H9 (cell line): ENCODE results near the gene LRRK2. TPM values are rescaled to one million over a fixed set of nuclear protein-coding genes. Genes with fewer than 3 reads are reported as not detected.
"Not testable (repeated sequence)": the region's sequence is repeated elsewhere in the genome, so short reads cannot be mapped to it uniquely, and the experiment has no call there.

Experiments
- DNase-seq: peaks from one replicate; pipeline ENCODE4 v3.0.0-alpha.2; 2017
- H2AFZ ChIP-seq: one replicate; pipeline ENCODE4 v1.6.1; 2013; ENCODE audit warnings: mild to moderate bottlenecking, low read length, control low read depth, moderate library complexity
- H2AK5ac ChIP-seq: 2 replicates; pipeline ENCODE4 v1.6.1; 2013; ENCODE audit warnings: low read length, control low read depth, mixed read lengths; ENCODE audit not compliant: insufficient read length
- H2BK120ac ChIP-seq: one replicate; pipeline ENCODE4 v1.6.1; 2013; ENCODE audit warnings: low read depth, mild to moderate bottlenecking, low read length, control low read depth, inconsistent platforms; ENCODE audit not compliant: poor library complexity, severe bottlenecking
- H2BK12ac ChIP-seq: 2 replicates; pipeline ENCODE4 v1.6.1; 2013; ENCODE audit warnings: low read length, control low read depth, mixed read lengths, low read depth; ENCODE audit not compliant: insufficient read length
- H2BK15ac ChIP-seq: 2 replicates; pipeline ENCODE4 v1.6.1; 2013; ENCODE audit warnings: low read depth, low read length, control low read depth
- H2BK20ac ChIP-seq: one replicate; pipeline ENCODE4 v1.6.1; 2013; ENCODE audit warnings: low read depth, mild to moderate bottlenecking, low read length, control low read depth, inconsistent platforms; ENCODE audit not compliant: poor library complexity, severe bottlenecking
- H2BK5ac ChIP-seq: 2 replicates; pipeline ENCODE4 v1.6.1; 2013; ENCODE audit warnings: low read length, control low read depth, mixed read lengths; ENCODE audit not compliant: insufficient read length
- H3K14ac ChIP-seq: 2 replicates; pipeline ENCODE4 v1.6.1; 2013; ENCODE audit warnings: low read length, control low read depth; ENCODE audit not compliant: insufficient read depth
- H3K18ac ChIP-seq: 2 replicates; pipeline ENCODE4 v1.6.1; 2013; ENCODE audit warnings: low read depth, mild to moderate bottlenecking, mixed read lengths, low read length, control low read depth; ENCODE audit not compliant: insufficient read length
- H3K23ac ChIP-seq: 2 replicates; pipeline ENCODE4 v1.6.1; 2013; ENCODE audit warnings: low read length, control low read depth, mixed read lengths, low read depth; ENCODE audit not compliant: insufficient read length
- H3K23me2 ChIP-seq: 2 replicates; pipeline ENCODE4 v1.6.1; 2013; ENCODE audit warnings: low read depth, mild to moderate bottlenecking, mixed read lengths, low read length, control low read depth; ENCODE audit not compliant: insufficient read length, poor library complexity, severe bottlenecking
- H3K27ac ChIP-seq: 2 replicates; pipeline ENCODE4 v1.5.1; 2013; ENCODE audit warnings: low read length, control low read depth, mixed read lengths, low read depth; ENCODE audit not compliant: insufficient read length
- H3K27me3 ChIP-seq: 2 replicates; pipeline ENCODE4 v1.6.1; 2013; ENCODE audit warnings: low read length, control low read depth, inconsistent platforms; ENCODE audit not compliant: insufficient read depth
- H3K4ac ChIP-seq: 2 replicates; pipeline ENCODE4 v1.6.1; 2013; ENCODE audit warnings: low read depth, mild to moderate bottlenecking, control low read depth, inconsistent platforms, low read length, moderate library complexity
- H3K4me1 ChIP-seq: 2 replicates; pipeline ENCODE4 v1.6.1; 2013; ENCODE audit warnings: low read length, control low read depth, inconsistent platforms; ENCODE audit not compliant: insufficient read depth
- H3K4me2 ChIP-seq: 2 replicates; pipeline ENCODE4 v1.6.1; 2013; ENCODE audit warnings: low read length, control low read depth, mixed read lengths; ENCODE audit not compliant: insufficient read length, insufficient read depth
- H3K56ac ChIP-seq: 2 replicates; pipeline ENCODE4 v1.6.1; 2013; ENCODE audit warnings: low read depth, mild to moderate bottlenecking, mixed read lengths, low read length, control low read depth; ENCODE audit not compliant: insufficient read length
- H3K79me1 ChIP-seq: 2 replicates; pipeline ENCODE4 v1.6.1; 2013; ENCODE audit warnings: low read depth, mild to moderate bottlenecking, moderate library complexity, low read length, control low read depth, inconsistent platforms; ENCODE audit not compliant: insufficient read depth, poor library complexity, severe bottlenecking
- H3K79me2 ChIP-seq: 2 replicates; pipeline ENCODE4 v1.6.1; 2013; ENCODE audit warnings: low read length, control low read depth, inconsistent platforms; ENCODE audit not compliant: insufficient read depth
- H3K9ac ChIP-seq: 2 replicates; pipeline ENCODE4 v1.6.1; 2013; ENCODE audit warnings: low read length, control low read depth, mixed read lengths; ENCODE audit not compliant: insufficient read length; ENCODE audit errors: extremely low read depth
- H3K9me3 ChIP-seq: one replicate; pipeline ENCODE4 v1.6.1; 2013; ENCODE audit warnings: low read depth, low read length, inconsistent platforms; ENCODE audit not compliant: control insufficient read depth
- H3T11ph ChIP-seq: one replicate; pipeline ENCODE4 v1.6.1; 2013; ENCODE audit warnings: mild to moderate bottlenecking, low read length, control low read depth, inconsistent platforms
- H4K20me1 ChIP-seq: one replicate; pipeline ENCODE4 v1.6.1; 2013; ENCODE audit not compliant: control insufficient read depth, insufficient read length, insufficient read depth
- H4K5ac ChIP-seq: 2 replicates; pipeline ENCODE4 v1.6.1; 2013; ENCODE audit warnings: low read depth, mild to moderate bottlenecking, mixed read lengths, low read length, control low read depth; ENCODE audit not compliant: insufficient read length
- H4K8ac ChIP-seq: replicated peaks from 2 replicates; pipeline ENCODE4 v1.6.1; 2013; ENCODE audit warnings: low read length, control low read depth, mixed read lengths, low read depth; ENCODE audit not compliant: insufficient read length
- H4K91ac ChIP-seq: 2 replicates; pipeline ENCODE4 v1.6.1; 2013; ENCODE audit warnings: low read depth, mild to moderate bottlenecking, moderate library complexity, mixed read lengths, low read length, control low read depth; ENCODE audit not compliant: insufficient read length
- H3K27ac Mint-ChIP-seq, 3 experiments: 2 replicates in 2 of 3; 3 replicates in 1 of 3; pipeline ENCODE4 v1.8.0; 2020 to 2021; ENCODE audit warnings: mixed read lengths in 3 of 3, mild to moderate bottlenecking in 1 of 3, moderate library complexity in 1 of 3
- H3K27me3 Mint-ChIP-seq: 2 replicates; pipeline ENCODE4 v1.8.0; 2021; ENCODE audit warnings: low read depth, mild to moderate bottlenecking, moderate library complexity, mixed read lengths
- H3K36me3 Mint-ChIP-seq, 3 experiments: 2 replicates in 2 of 3; 3 replicates in 1 of 3; pipeline ENCODE4 v1.8.0; 2020 to 2021; ENCODE audit warnings: low read depth in 3 of 3, mixed read lengths in 3 of 3; ENCODE audit not compliant: insufficient read depth in 1 of 3
- H3K4me1 Mint-ChIP-seq, 2 experiments: 2 replicates each; pipeline ENCODE4 v1.8.0; 2020; ENCODE audit warnings: mixed read lengths in 2 of 2
- H3K4me3 Mint-ChIP-seq, 2 experiments: 2 replicates in 1 of 2; 3 replicates in 1 of 2; pipeline ENCODE4 v1.8.0; 2020 to 2021; ENCODE audit warnings: mild to moderate bottlenecking in 2 of 2, mixed read lengths in 2 of 2, moderate library complexity in 1 of 2
- H3K9me3 Mint-ChIP-seq, 2 experiments: 2 replicates in 1 of 2; 3 replicates in 1 of 2; pipeline ENCODE4 v1.8.0; 2020; ENCODE audit warnings: mild to moderate bottlenecking in 2 of 2, mixed read lengths in 2 of 2, moderate library complexity in 1 of 2
- CTCF ChIP-seq: fragments of 200-600 bp; sonication (generic); conservative IDR thresholded peaks from 3 replicates; pipeline ENCODE4 v1.8.0; 2021; ENCODE audit warnings: antibody characterized with exemption, mild to moderate bottlenecking
- WGBS: extraction: QIAGEN DNeasy Blood & Tissue Kit; methylation state at CpG from one replicate; pipeline ENCODE4 v1.1.7; 2013; ENCODE audit warnings: missing lambda C conversion rate, low lambda C conversion rate, mixed read lengths; ENCODE audit not compliant: insufficient read length; ENCODE audit errors: extremely low coverage; 5-methylcytosine and 5-hydroxymethylcytosine counted together
- total RNA-seq: library from RNA; stranded (reverse); gene quantifications from 2 replicates; pipeline ENCODE4 v1.2.1, GENCODE V29; 2021

LRRK2 gene
- total RNA-seq, 1 experiment from 2014 or later: 0.17 TPM

GRCh38 chr12:40248585-40249297 is 23.9 kb downstream of the LRRK2 start:
- DNase-seq: no peak
- H3K27ac ChIP-seq: no peak overlapping the region
- no peak overlapping the region for H3K56ac ChIP-seq
- no peak for TF ChIP-seq CTCF
- H2AFZ ChIP-seq: no peak overlapping the region
- H4K5ac ChIP-seq: no peak overlapping the region
- H3K4ac ChIP-seq: no peak overlapping the region
- H3T11ph ChIP-seq: no peak overlapping the region
- no peak overlapping the region for H3K23ac ChIP-seq
- no peaks in the 10 kb centered on the region for H3K9me3 ChIP-seq
- no peak overlapping the region for H2AK5ac ChIP-seq
- Mint-ChIP-seq H3K4me3 (no peak overlapping the region), H3K27me3 (no peaks in the 10 kb centered on the region), H3K9me3 (0 out of 5 replicates have a peak, but pooled peaks cover 0 to 5% of the 10 kb centered on the region in 2 experiments), H3K36me3 (no peaks in the 10 kb centered on the region), H3K4me1 (no peaks in the 10 kb centered on the region), H3K27ac (no peak overlapping the region)
- WGBS: no CpG with 5 or more reads among the region's 4 CpGs
- no peaks in the 10 kb centered on the region for H3K27me3 ChIP-seq
- no peak overlapping the region for H3K18ac ChIP-seq
- no peak overlapping the region for H4K91ac ChIP-seq
- no peak overlapping the region for H2BK15ac ChIP-seq
- H2BK5ac ChIP-seq: no peak overlapping the region
- no peak overlapping the region for H2BK120ac ChIP-seq
- H3K79me2 ChIP-seq: no peaks in the 10 kb centered on the region
- H3K9ac ChIP-seq: no peak overlapping the region
- no peak overlapping the region for H3K4me2 ChIP-seq
- no peak overlapping the region for H2BK20ac ChIP-seq
- no peaks in the 10 kb centered on the region for H3K4me1 ChIP-seq
- no peaks in the 10 kb centered on the region for H3K79me1 ChIP-seq
- no peaks in the 10 kb centered on the region for H3K23me2 ChIP-seq
- H4K8ac ChIP-seq: no peak overlapping the region
- H2BK12ac ChIP-seq: no peak overlapping the region
- no peak overlapping the region for H3K14ac ChIP-seq
- H4K20me1 ChIP-seq: no peaks in the 10 kb centered on the region

GRCh38 chr12:40250652-40251051 is 25.9 kb downstream of the LRRK2 start:
- H3K56ac ChIP-seq, H4K5ac ChIP-seq, H3K27ac ChIP-seq, H3K4ac ChIP-seq, H3K36me3 Mint-ChIP-seq, H3K18ac ChIP-seq, H2BK5ac ChIP-seq, DNase-seq, H3K9me3 ChIP-seq, H3K9ac ChIP-seq, H2BK12ac ChIP-seq, H4K20me1 ChIP-seq, H3K27me3 Mint-ChIP-seq, H3K27ac Mint-ChIP-seq, H3K23me2 ChIP-seq, H2BK120ac ChIP-seq, H3K79me2 ChIP-seq, H3K23ac ChIP-seq, H3K14ac ChIP-seq, H2BK15ac ChIP-seq, H2AK5ac ChIP-seq, H3K4me1 Mint-ChIP-seq, H3K4me2 ChIP-seq, H3K79me1 ChIP-seq, H2BK20ac ChIP-seq, H3K9me3 Mint-ChIP-seq, H3T11ph ChIP-seq, H4K8ac ChIP-seq, H3K4me3 Mint-ChIP-seq, H2AFZ ChIP-seq, H3K27me3 ChIP-seq, H3K4me1 ChIP-seq, H4K91ac ChIP-seq: not testable (repeated sequence)
- no CpG with 5 or more reads among the region's 3 CpGs for WGBS
